Fibroblast of pulmonary artery (primary cell): Measurements from ENCODE around the gene SYCE1L.
"Not testable (repeated sequence)": the region's sequence is repeated elsewhere in the genome, so short reads cannot be mapped to it uniquely, and the experiment has no call there.

Experiments used
- DNase-seq: peaks from one replicate; pipeline ENCODE4 v3.0.0-alpha.2; 2010; ENCODE audit warnings: low read depth
- H3K4me3 ChIP-seq: replicated peaks from 2 replicates; pipeline ENCODE4 v1.5.1; 2011; ENCODE audit warnings: low read depth, mild to moderate bottlenecking, control low read depth, low read length, moderate library complexity
- CTCF ChIP-seq: IDR thresholded peaks from 2 replicates; pipeline ENCODE4 v1.5.1; 2011; ENCODE audit warnings: mild to moderate bottlenecking, control low read depth, low read length, inconsistent platforms; ENCODE audit errors: missing control alignments

The SYCE1L gene

GRCh38 chr16:77199211-77199610, at the start of gene SYCE1L:
Gene SYCE1L (plus strand): TSS chr16:77199408. CDS start chr16:77199452, 44 bp downstream.
- no peak within 1 kb of the TSS for H3K4me3 ChIP-seq
- DNase-seq: no peak
- no peak for TF ChIP-seq CTCF

- no peak for DNase-seq
- no peak for TF ChIP-seq CTCF
- H3K4me3 ChIP-seq: no peak overlapping the region
Observed at GRCh38 chr16:77157346-77158058, 41.7 kb upstream of the SYCE1L start.

GRCh38 chr16:77158293-77158692, 40.9 kb upstream of the SYCE1L start:
- no peak for TF ChIP-seq CTCF
- no peak for DNase-seq
- H3K4me3 ChIP-seq: no peak overlapping the region

GRCh38 chr16:77165006-77165405, 34.2 kb upstream of the SYCE1L start:
- no peak for DNase-seq
- no peak for TF ChIP-seq CTCF
- no peak overlapping the region for H3K4me3 ChIP-seq

- DNase-seq, H3K4me3 ChIP-seq: not testable (repeated sequence)
Observed at GRCh38 chr16:77165536-77166236, 33.5 kb upstream of the SYCE1L start.

GRCh38 chr16:77166726-77167125, 32.5 kb upstream of the SYCE1L start:
- TF ChIP-seq CTCF: no peak
- DNase-seq: no peak
- no peak overlapping the region for H3K4me3 ChIP-seq

GRCh38 chr16:77168901-77169300, 30.3 kb upstream of the SYCE1L start:
- no peak overlapping the region for H3K4me3 ChIP-seq
- no peak for DNase-seq
- no peak for TF ChIP-seq CTCF
